HS-27A (cell line): Measurements from ENCODE around the gene RFT1.

Source experiments
- DNase-seq: peaks from one replicate; pipeline ENCODE4 v3.0.0-alpha.2; 2012; ENCODE audit warnings: low read depth, missing footprints

The RFT1 gene

DNA sequence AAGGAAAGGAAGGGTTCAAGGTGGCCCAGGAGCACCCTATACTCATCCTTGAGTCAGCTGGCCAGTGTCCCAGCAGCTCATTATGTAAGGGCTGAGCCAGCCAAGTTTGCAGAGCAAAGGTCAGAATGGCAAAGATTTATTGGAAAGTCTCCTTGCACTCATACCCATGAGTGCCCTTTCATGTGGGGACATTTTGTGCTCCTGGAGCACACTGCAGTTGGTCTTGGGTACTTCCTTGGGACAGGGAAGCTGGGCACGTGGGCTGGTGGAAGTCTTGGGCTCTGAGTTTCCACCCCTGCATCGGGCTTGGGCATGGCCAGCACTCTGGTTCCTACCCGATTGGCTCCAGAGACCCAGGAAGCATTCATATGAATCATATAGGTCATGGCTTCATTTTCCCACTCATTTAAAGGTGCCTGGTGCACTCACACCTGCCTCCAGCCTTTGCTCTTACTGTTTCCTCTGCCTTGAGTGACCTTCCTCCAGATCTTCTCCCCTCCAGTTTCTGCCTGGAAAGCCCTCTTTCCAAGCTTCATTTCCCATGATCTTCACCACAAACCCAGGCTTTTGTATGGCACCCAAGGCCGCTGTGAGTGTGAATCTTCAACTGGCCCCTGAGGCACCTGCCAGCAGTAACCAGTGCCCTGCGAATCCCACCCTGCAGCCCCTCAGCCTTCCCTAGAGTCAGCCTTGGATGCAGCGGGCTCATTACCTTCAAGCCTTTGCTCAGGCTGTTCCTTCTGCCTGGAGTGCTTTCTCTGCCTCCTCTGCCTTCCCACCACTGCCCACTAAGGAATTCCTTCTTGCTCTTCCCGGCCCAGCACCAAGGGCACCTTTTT, 20.2 kb upstream of the RFT1 start:
- DNase-seq, result no peak

GRCh38 chr3:53149699-53150098, 19.5 kb upstream of the RFT1 start:
- no peak for DNase-seq

DNA sequence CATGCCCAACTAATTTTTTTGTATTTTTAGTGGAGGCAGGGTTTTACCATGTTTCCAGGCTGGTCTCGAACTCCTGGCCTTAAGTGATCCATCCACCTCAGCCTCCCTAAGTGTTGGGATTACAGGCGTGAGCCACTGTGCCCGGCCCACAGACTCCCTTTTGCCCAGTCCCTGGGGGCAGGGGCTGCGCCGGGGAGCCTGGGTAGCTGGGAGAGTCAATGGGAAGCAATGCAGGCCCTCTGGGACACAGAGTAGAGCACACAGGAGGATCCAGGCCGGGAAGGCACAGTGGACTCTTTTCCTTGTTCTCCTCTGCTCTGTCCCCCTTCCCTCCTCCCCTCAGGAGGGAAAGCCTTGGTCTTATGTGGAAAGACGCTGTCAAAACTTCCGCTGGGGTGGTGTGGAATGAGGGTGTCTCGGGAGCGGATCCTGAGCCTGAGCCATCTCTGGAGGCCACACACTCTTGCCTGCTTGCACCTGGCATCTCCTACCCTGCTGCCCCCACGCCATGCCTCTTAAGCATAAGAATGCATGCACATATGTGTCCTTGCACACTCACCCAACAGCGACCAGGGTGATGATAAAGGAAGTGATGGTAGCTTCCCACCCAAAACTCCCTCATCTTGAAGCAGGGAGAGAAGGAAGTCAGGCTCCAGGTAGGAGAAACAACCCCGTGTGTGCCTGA, 18.9 kb upstream of the RFT1 start:
- no peak for DNase-seq

- no peak for DNase-seq
These were observed 17.7 kb upstream of the RFT1 start for GRCh38 chr3:53147903-53148400.

GRCh38 chr3:53147151-53147902, 17.1 kb upstream of the RFT1 start:
- no peak for DNase-seq

DNA sequence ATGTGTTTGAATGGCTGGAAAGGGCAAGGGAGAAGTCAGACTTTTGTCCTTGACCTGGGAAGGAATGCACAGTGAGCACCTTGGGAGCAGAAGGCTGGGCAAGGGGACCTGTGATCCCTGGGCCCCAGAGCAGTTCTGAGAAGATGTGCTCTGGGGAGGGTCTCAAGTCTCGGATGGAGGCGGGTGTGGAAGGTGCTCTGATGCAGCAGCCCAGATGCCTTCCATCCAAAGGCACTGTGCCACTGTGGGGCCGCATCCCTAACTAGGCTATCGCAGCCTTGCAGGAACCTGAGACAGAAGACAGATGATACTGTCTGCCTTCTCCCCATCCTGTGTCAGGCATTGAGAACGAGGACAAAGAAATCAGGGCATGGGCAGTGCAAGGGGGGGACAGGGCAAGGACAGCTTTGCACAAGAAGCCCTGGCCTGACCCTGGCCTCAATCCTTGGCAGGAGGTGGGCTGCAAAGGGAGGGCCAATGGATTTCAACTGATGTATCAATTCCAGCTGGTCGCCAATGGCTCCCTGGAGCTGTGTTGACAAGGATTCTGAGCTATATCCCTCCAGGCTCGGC, 16.2 kb upstream of the RFT1 start:
- DNase-seq, result no peak

- DNase-seq, result no peak
These were observed 15.5 kb upstream of the RFT1 start for GRCh38 chr3:53145713-53146080.

- DNase-seq, result no peak
These were observed 14.9 kb upstream of the RFT1 start for GRCh38 chr3:53144862-53145712.

DNA sequence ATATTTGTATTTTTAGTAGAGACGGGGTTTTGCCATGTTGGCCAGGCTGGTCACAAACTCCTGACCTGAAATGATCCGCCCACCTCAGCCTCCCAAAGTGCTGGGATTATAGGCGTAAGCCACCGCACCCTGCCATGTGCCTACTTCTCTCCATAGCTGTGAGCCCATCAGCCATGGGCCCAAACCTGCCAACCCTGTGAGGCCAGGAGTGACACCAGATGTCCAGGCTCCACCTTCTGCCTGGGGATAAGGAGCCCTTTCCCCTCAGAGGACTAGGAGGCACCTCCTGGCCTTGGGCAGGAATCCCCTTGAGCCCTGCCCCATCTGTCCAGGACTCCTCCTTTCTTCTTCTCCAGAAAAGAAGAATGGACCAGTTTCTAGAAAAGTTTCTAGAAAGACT, 14.2 kb upstream of the RFT1 start:
- no peak for DNase-seq

GRCh38 chr3:53142986-53143385, 12.8 kb upstream of the RFT1 start:
- no peak for DNase-seq

DNA sequence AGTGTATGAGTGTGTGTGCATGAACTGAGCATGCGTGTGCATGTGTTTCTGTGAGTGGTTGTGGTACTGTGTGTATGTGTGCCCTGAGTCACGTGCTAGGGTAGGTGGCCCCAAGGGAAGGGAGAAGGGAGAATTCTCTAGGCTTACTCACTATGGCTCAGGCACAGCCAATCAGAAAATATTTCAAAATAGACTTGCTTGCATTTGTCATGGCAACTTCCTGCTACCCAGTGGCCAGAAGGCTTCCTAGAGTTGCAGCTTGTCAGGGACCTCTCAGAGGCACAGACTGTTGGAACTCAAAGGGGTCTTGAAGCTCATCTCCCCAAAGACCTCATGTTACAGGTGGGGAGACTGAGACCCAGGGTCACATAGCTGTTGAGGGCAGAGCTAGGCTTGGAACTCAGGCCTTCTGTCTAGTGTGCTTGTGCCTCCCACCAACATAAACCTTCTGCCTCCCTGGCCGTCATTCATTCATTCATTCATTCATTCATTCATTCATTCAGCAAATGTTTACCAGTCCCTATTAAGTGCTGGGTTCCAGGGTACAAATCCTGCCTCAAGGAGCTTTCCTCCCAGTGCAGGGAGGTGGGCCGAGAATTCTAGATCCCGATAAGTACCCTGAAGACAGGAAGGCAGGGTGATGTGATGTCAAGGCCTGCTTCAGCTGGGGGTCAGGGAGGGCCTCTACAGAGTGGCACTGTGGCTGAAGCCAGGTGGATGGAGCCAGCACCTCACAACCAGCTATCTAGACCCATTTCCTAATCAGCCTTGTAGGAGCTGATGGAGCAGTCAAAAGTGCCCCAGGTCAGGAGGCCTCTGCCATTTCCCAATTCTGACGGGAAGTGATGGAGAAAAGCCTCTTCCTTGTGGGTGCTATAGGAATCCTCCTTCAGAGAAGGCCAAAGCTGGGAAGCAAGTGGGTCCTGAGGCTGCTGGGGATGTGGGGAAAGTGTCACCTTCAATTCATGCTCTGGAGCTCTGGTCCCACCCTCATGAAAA, 10.9 kb upstream of the RFT1 start:
- no peak for DNase-seq

GRCh38 chr3:53139906-53140846, 9.9 kb upstream of the RFT1 start:
- DNase-seq, result no peak

DNA sequence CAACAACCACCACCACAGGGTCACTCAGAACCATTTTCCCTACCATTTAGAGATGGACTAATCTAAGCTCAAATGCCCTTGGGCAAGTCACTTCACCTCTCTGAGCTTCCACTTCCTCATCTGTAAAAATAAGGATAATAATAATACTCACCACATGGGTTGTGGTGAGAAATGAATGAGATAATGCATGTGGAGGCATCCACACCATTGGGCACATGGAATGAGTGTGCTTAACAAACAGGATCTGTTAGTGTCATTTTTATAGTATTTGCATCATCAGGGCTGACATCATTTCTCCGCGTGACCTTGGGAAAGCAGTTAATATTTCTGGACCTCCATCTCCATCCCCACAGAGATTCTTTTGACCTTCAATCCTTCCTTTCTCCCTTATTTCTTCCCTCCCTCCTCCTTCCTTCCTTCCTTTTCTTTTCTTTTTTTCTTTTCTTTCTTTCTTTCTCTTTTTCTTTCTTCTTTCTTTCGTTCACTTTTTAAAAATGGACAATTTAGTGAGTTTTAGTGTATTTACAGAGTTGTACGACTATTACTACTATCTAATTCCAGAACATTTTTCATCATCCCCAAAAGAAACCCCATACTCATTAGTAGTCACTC, 7.7 kb upstream of the RFT1 start:
- no peak for DNase-seq

GRCh38 chr3:53137221-53137620, 7.0 kb upstream of the RFT1 start:
- no peak for DNase-seq

GRCh38 chr3:53134631-53135232, 4.5 kb upstream of the RFT1 start:
- no peak for DNase-seq

DNA sequence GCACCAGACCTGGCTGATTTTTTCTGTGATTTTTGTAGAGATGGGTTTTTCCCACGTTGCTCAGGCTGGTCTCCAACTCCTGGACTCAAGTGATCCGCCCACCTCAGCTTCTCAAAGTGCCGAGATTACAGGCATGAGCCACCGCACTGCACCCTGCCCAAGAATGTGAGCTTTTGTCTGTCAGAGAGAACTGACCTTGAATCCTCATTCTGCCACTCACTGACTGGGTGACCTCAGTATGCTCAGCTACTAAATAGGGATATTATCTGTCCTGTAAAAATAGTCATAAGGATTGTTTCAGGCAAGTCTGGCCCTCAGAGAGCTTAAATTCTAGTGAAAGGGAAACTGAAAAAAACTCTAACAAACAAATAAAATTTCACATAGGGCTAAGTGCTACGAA, 2.1 kb upstream of the RFT1 start:
- no peak for DNase-seq

- no peak for DNase-seq
These were observed 861 bp upstream of the RFT1 start for GRCh38 chr3:53131096-53131495.

DNA sequence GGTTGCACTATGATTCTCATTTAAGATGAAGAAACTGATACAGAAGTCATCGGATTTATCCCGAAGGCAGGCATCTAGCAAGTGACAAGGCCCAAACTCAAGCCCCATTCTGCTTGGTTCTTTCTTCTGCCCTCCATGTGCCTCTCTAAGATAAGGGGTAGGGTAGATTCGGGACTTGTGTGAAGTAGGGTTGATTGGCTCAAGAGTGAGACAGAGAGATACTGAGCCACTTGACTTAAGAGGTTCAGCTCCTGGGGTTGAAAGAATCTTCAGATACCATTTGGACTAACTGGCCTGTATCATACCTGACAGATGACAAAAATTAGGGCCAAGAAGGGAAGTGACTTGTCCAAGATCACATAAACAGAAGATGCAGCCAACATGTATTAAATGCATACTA, 891 bp downstream of the RFT1 start:
- no peak for DNase-seq
